Panc1 (cell line): Measurements from ENCODE around the gene PCAT7. TPM values are rescaled to one million over a fixed set of nuclear protein-coding genes. Genes with fewer than 3 reads are reported as not detected.

Experiments used
- ATAC-seq: fragments of 200-7000 bp; cut with Tn5 transposase; 2 replicates; pipeline ENCODE4 v1.9.1; 2020; ENCODE audit warnings: mild to moderate bottlenecking, moderate library complexity
- BruUV-seq: library from RNA; stranded (reverse); fragments of 400-500 nt; replicated peaks from 2 replicates; lab custom pipeline; 2021; lab: Mats Ljungman, UMichigan
- CTCF ChIA-PET: fragments of 300-600 bp; sonication (Branson Sonifier 250); formaldehyde crosslinking; loops from one replicate; lab custom pipeline; 2022; ENCODE audit warnings: antibody characterized with exemption; lab: Charles Lee
- POLR2A ChIA-PET: fragments of 300-600 bp; sonication (Branson Sonifier 250); formaldehyde crosslinking; loops from one replicate; lab custom pipeline; 2022; ENCODE audit warnings: antibody characterized with exemption; lab: Charles Lee
- DNase-seq: peaks from one replicate; pipeline ENCODE4 v3.0.0-alpha.2; 2010; ENCODE audit warnings: low read depth, low spot score
- H3K27ac ChIP-seq: 2 replicates; pipeline ENCODE4 v1.5.1; 2011; ENCODE audit warnings: mild to moderate bottlenecking, low read length, inconsistent platforms
- H3K27me3 ChIP-seq: fragments of 200-500 bp; sonication (Bioruptor generic); 2 replicates; pipeline ENCODE4 v1.6.0; 2014; ENCODE audit warnings: low read length, inconsistent platforms; ENCODE audit not compliant: control insufficient read depth, insufficient read depth
- H3K36me3 ChIP-seq: fragments of 200-500 bp; sonication (Bioruptor generic); 2 replicates; pipeline ENCODE4 v1.5.1; 2014; ENCODE audit warnings: inconsistent platforms, mild to moderate bottlenecking, low read length, moderate library complexity; ENCODE audit not compliant: control insufficient read depth, insufficient read depth
- H3K4me1 ChIP-seq: 2 replicates; pipeline ENCODE4 v1.5.1; 2011; ENCODE audit warnings: inconsistent platforms, mild to moderate bottlenecking, low read length, moderate library complexity; ENCODE audit not compliant: control insufficient read depth, insufficient read depth
- H3K4me3 ChIP-seq, 2 experiments: 2 replicates each; pipeline ENCODE4 v1.5.1; 2011 to 2012; ENCODE audit warnings: low read depth in 2 of 2, low read length in 2 of 2, mild to moderate bottlenecking in 2 of 2, inconsistent platforms in 1 of 2, moderate library complexity in 1 of 2
- H3K9me3 ChIP-seq: fragments of 200-500 bp; sonication (Bioruptor generic); 2 replicates; pipeline ENCODE4 v1.5.1; 2014; ENCODE audit warnings: low read depth, mild to moderate bottlenecking, inconsistent platforms, low read length, moderate library complexity; ENCODE audit not compliant: control insufficient read depth, insufficient read depth
- POLR2AphosphoS5 ChIP-seq: IDR thresholded peaks from 2 replicates; pipeline ENCODE4 v1.6.1; 2012; ENCODE audit warnings: mild to moderate bottlenecking, low read depth, low read length, moderate library complexity
- SIN3A ChIP-seq: IDR thresholded peaks from 2 replicates; pipeline ENCODE4 v1.6.1; 2012; ENCODE audit warnings: low read depth, mild to moderate bottlenecking, low read length, moderate library complexity, borderline replicate concordance; ENCODE audit not compliant: insufficient read depth
- TCF7L2 ChIP-seq: IDR thresholded peaks from 2 replicates; pipeline ENCODE4 v1.6.1; 2011; ENCODE audit warnings: mild to moderate bottlenecking, low read depth, low read length, inconsistent platforms
- in situ Hi-C: cut with HindIII; loops from 2 replicates; pipeline ENCODE4 v1.10.0; 2016; ENCODE audit warnings: low sequenced_read_pairs, low pct_unique_long_range_greater_than_20kb
- intact Hi-C: fragments of 100-400 bp; cut with micrococcal nuclease; formaldehyde crosslinking; loops from one replicate; pipeline ENCODE4 v1.10.0; 2022; ENCODE audit not compliant: unreplicated experiment
- total RNA-seq: library from RNA; stranded (reverse); gene quantifications from one replicate; pipeline ENCODE4 v1.2.1, GENCODE V29; 2021; ENCODE audit not compliant: unreplicated experiment
- TF ChIP-seq, protein P1 (sequence below), 2 experiments: IDR thresholded peaks; 2 replicates each; pipeline ENCODE4 v1.6.1; 2011 to 2012; ENCODE audit warnings: low read depth in 2 of 2, control low read depth in 1 of 2, low read length in 1 of 2, mild to moderate bottlenecking in 1 of 2, moderate library complexity in 1 of 2; ENCODE audit not compliant: insufficient read depth in 1 of 2
- TF ChIP-seq, protein P2 (sequence below): fragments of 450-650 bp; IDR thresholded peaks from 2 replicates; pipeline ENCODE4 v1.5.1; 2017; ENCODE audit warnings: mild to moderate bottlenecking

The PCAT7 gene
- total RNA-seq, 1 experiment from 2014 or later = 0.59 TPM

GRCh38 chr9:94600258-94600657 is 45.4 kb downstream of the PCAT7 start:
- BruUV-seq = no TSS peak
- TF ChIP-seq SIN3A = no peak
- TF ChIP-seq, protein P1, sequence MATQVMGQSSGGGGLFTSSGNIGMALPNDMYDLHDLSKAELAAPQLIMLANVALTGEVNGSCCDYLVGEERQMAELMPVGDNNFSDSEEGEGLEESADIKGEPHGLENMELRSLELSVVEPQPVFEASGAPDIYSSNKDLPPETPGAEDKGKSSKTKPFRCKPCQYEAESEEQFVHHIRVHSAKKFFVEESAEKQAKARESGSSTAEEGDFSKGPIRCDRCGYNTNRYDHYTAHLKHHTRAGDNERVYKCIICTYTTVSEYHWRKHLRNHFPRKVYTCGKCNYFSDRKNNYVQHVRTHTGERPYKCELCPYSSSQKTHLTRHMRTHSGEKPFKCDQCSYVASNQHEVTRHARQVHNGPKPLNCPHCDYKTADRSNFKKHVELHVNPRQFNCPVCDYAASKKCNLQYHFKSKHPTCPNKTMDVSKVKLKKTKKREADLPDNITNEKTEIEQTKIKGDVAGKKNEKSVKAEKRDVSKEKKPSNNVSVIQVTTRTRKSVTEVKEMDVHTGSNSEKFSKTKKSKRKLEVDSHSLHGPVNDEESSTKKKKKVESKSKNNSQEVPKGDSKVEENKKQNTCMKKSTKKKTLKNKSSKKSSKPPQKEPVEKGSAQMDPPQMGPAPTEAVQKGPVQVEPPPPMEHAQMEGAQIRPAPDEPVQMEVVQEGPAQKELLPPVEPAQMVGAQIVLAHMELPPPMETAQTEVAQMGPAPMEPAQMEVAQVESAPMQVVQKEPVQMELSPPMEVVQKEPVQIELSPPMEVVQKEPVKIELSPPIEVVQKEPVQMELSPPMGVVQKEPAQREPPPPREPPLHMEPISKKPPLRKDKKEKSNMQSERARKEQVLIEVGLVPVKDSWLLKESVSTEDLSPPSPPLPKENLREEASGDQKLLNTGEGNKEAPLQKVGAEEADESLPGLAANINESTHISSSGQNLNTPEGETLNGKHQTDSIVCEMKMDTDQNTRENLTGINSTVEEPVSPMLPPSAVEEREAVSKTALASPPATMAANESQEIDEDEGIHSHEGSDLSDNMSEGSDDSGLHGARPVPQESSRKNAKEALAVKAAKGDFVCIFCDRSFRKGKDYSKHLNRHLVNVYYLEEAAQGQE (IDR thresholded peaks at IDR 0.05; ENCODE audit: insufficient read depth in 1 of 2, low read depth in 2 of 2, low read length in 1 of 2) = no peak
- no peak for TF ChIP-seq TCF7L2
- TF ChIP-seq, protein P2, sequence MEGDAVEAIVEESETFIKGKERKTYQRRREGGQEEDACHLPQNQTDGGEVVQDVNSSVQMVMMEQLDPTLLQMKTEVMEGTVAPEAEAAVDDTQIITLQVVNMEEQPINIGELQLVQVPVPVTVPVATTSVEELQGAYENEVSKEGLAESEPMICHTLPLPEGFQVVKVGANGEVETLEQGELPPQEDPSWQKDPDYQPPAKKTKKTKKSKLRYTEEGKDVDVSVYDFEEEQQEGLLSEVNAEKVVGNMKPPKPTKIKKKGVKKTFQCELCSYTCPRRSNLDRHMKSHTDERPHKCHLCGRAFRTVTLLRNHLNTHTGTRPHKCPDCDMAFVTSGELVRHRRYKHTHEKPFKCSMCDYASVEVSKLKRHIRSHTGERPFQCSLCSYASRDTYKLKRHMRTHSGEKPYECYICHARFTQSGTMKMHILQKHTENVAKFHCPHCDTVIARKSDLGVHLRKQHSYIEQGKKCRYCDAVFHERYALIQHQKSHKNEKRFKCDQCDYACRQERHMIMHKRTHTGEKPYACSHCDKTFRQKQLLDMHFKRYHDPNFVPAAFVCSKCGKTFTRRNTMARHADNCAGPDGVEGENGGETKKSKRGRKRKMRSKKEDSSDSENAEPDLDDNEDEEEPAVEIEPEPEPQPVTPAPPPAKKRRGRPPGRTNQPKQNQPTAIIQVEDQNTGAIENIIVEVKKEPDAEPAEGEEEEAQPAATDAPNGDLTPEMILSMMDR = no peak
- no peak for TF ChIP-seq POLR2AphosphoS5
- Histone ChIP-seq H3K4me1 (no peaks in the 10 kb centered on the region; the same call in 1 of the 2 replicates), H3K36me3 (no peaks in the 10 kb centered on the region), H3K27me3 (no peaks in the 10 kb centered on the region), H3K4me3 (no peak overlapping the region), H3K27ac (no peak overlapping the region), H3K9me3 (no peaks in the 10 kb centered on the region)
- in situ Hi-C loops (no loop called here), intact Hi-C loops (loop anchor here (5.0 kb wide), 1 partner anchor 48 kb away; no protein-coding TSS in a partner anchor)
- DNase-seq = no peak
- ChIA-PET POLR2A (no interaction called here), CTCF (interaction anchor here (1.0 kb wide), 1 partner anchor 46 kb away, joined by 3 read pairs; the partner anchor contains the start of gene PCAT7)
- ATAC-seq = no peak

- Histone ChIP-seq H3K27me3 (no peaks in the 10 kb centered on the region), H3K4me3 (no peak overlapping the region), H3K9me3 (no peaks in the 10 kb centered on the region), H3K4me1 (no peaks in the 10 kb centered on the region; the same call in 1 of the 2 replicates), H3K36me3 (no peaks in the 10 kb centered on the region), H3K27ac (no peak overlapping the region)
- in situ Hi-C loops (no loop called here), intact Hi-C loops (loop anchor here (5.0 kb wide), 1 partner anchor 48 kb away; no protein-coding TSS in a partner anchor)
- POLR2A ChIA-PET = no interaction called here
- no peak for ATAC-seq
- CTCF ChIA-PET = interaction anchor here (1.0 kb wide), 1 partner anchor 46 kb away, joined by 3 read pairs; the partner anchor contains the start of gene PCAT7
- BruUV-seq = no TSS peak
- TF ChIP-seq, protein P1 (IDR thresholded peaks at IDR 0.05; ENCODE audit: insufficient read depth in 1 of 2, low read depth in 2 of 2, low read length in 1 of 2) = no peak
- no peak for TF ChIP-seq TCF7L2
- TF ChIP-seq POLR2AphosphoS5 = no peak
- no peak for TF ChIP-seq SIN3A
- TF ChIP-seq, protein P2 = no peak
- DNase-seq = no peak
Measured at GRCh38 chr9:94600715-94601114, 45.8 kb downstream of the PCAT7 start.
